Fibroblast of lung (primary cell): ENCODE data around the gene CCDC51.

Experiments
- EZH2 ChIP-seq: IDR thresholded peaks from 2 replicates; pipeline ENCODE4 v1.5.1; 2012; ENCODE audit warnings: low read length, control low read depth, mild to moderate bottlenecking; ENCODE audit errors: missing control alignments
- TF ChIP-seq, protein P1 (sequence below), 2 donors: IDR thresholded peaks in 1 of 2; conservative IDR thresholded peaks in 1 of 2; 1 replicate in 1 of 2; 2 replicates in 1 of 2; pipeline ENCODE4 v1.5.1; 2011 to 2012; ENCODE audit warnings: low read length in 2 of 2, control low read depth in 1 of 2, inconsistent platforms in 1 of 2, low read depth in 1 of 2, mild to moderate bottlenecking in 1 of 2

DNA sequence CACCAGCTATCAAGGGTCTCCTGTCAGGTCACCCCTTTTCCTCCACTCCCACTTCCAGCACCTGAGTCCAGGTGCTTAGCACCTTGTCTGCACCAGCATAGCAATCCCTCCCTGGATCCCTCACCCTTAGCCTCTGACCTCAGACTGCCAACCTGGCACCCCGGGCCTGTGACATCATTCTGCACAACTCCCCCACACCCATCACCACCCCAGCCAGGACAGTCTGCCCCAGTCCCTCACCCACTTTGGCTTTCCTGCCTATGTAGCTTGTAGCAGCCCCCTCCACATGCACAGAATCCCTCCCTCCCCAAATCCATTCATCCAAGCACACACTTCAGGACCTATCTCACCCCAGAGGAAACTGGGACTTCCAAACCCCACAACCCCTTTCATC lies 9.2 kb downstream of the CCDC51 start:
- TF ChIP-seq, protein P1, sequence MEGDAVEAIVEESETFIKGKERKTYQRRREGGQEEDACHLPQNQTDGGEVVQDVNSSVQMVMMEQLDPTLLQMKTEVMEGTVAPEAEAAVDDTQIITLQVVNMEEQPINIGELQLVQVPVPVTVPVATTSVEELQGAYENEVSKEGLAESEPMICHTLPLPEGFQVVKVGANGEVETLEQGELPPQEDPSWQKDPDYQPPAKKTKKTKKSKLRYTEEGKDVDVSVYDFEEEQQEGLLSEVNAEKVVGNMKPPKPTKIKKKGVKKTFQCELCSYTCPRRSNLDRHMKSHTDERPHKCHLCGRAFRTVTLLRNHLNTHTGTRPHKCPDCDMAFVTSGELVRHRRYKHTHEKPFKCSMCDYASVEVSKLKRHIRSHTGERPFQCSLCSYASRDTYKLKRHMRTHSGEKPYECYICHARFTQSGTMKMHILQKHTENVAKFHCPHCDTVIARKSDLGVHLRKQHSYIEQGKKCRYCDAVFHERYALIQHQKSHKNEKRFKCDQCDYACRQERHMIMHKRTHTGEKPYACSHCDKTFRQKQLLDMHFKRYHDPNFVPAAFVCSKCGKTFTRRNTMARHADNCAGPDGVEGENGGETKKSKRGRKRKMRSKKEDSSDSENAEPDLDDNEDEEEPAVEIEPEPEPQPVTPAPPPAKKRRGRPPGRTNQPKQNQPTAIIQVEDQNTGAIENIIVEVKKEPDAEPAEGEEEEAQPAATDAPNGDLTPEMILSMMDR (conservative IDR thresholded peaks at IDR 0.05 in 1 of 2, IDR thresholded peaks at IDR 0.05 in 1 of 2; ENCODE audit: low read depth in 1 of 2, low read length in 2 of 2): no peak
- no peak for TF ChIP-seq EZH2
